NCI-H510A (cell line): ENCODE results near the gene MLKL.
"Not testable (repeated sequence)": the region's sequence is repeated elsewhere in the genome, so short reads cannot be mapped to it uniquely, and the experiment has no call there.

Experiments
- DNase-seq: peaks from one replicate; lab custom pipeline; 2025; lab: John Stamatoyannopoulos, UW

Gene MLKL

GRCh38 chr16:74699666-74700065 lies 996 bp downstream of the MLKL start:
- no peak for DNase-seq

- no peak for DNase-seq
Observed at GRCh38 chr16:74698222-74698621, 2.4 kb downstream of the MLKL start.

DNA sequence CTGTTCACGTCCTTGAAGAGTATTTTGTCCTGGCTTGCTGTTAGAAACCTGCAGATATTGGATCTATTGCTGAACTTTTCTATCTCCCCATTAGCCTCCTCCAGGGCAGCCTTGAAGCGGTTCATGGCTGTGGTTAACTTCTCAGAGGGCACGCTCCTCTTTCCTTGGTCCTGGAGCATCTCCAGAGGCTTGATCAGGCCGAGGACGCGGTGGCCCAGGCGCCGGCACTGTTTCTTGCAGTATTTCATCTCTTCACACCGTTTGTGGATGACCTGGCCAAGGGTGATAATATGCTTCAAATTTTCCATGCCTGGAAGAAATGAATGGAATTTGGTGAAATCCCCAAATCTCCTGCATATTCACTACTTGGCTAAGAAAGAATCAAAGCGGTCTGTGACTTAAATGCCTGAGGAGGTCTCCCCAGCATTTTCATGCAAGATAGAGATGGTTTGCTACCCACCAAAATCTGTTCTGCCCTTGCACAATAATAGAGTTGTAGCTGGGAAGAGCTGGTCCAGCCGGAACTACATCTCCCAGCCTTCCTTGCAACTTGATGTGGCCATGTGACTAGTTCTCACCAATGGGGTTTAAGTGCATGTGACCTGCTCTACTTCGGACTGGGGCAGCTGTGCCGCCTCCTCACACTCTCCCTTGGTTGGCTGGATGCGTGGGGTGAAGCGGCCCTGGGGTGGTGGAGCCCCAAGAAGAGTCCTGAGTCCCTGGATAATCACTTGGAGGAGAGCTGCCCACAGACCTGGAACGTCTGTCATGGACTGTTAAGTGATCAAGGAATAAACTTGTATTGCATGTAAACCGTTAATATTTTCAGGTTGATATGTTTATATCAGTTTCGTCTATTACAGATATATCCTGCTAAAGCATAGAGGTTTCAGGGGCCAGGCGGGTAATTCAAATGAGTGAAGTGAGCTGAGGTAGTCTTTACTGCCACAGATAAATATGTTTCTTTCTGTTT lies 4.9 kb downstream of the MLKL start:
- peak; percentile 56 for DNase-seq

- DNase-seq: no peak
Observed at GRCh38 chr16:74691093-74691855, 9.4 kb downstream of the MLKL start.

DNA sequence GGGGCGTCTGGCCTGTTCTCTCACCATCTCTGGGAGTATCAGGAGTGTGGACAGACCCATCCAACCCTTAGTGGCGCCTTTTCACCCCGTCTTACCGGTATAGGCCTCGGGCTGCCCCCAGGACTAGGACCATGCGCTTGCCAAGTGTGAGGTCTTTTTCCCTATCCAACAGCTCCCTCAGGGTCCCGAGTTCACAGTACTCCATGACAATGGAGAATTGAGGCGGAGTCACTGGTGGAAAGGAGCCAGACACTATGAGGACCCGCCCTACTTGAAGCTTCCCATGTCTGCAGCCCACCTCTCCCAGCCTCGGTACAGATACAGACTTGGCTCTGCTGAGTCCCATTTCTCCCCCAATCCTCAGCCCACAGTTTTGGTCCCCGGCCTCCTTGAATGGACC lies 18.1 kb downstream of the MLKL start:
- DNase-seq: no peak

DNA sequence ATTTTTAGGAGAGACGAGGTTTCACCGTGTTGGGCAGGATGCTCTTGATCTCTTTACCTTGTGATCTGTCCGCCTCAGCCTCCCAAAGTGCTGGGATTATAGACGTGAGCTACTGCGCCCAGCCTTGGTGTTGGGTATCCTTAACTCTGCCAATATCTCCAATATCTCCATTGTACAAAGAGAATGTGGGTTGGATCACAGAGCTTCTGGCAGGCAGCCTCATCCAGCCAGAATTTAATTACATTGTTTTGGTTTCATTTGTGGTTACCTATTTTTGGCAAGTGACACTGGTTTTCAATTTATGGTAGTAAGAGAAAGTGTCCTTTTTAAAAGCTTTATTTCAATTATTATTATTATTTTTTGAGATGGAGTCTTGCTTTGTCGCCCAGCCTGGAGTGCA lies 20.0 kb downstream of the MLKL start:
- no peak for DNase-seq

DNA sequence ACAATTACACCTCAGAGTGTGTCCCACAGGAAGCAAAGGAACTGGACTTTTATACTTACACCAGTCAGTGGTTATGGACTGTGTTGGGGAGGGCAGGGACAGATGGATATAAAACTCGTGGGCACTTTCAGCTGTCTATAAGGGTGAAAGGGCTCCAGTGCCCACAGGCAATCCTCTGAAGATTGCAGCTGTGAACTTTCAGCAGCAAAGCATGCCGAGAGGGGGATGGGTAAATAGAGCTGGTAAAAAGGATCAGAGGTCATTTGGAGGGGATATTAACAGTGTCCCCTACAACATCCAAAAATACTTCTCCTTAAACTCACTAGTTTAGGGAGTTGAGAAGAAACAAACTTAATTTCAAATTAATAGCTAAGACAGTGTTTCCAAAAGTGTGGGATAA lies 20.7 kb downstream of the MLKL start:
- no peak for DNase-seq

- DNase-seq: no peak
Observed at GRCh38 chr16:74677868-74678267, 22.8 kb downstream of the MLKL start.

GRCh38 chr16:74673876-74674275 lies 26.8 kb downstream of the MLKL start:
- DNase-seq: no peak

- not testable (repeated sequence) for DNase-seq
Observed at GRCh38 chr16:74668877-74669276, 31.8 kb downstream of the MLKL start.

GRCh38 chr16:74667255-74667700 lies 33.4 kb downstream of the MLKL start:
- peak; percentile 9 for DNase-seq

DNA sequence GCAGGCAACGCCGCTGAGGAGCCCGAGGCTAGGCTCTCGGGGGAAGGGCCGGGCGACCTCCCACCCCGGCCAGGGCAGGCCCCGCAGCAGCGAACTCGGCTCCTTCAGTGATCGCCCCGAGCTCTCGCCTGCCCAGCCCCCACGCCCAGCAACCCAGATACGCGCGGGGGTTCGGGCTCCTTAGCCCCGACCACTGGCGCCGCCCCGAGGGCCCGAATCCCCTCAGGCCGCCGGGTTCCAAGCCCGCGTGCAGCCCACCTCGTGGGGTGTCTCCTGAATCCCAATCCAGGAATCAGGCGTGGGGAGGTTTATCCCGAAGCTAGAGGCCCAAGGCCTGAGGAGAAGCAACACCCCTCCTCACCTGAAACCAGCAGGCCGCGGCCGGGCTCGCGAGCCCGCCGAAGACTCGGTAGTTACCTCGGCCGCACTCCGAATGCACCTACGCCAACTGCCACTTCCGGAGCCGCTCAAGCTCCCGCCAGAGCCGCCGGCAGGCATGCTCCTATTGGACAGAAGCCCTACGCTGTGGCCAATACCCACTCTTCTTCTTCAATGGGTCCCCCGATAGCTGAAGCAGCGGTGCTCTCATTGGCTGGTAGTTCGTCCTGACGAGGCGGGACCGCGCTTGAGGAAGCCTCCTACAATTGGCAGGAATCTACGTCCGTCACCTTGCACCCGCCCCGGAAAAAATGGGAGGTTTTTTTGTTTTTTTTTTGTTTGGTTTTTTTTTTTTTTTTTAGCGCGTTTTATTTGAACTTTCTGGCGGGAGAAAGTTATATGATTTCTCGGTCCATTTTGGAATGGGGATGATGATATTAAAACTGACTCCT lies 34.0 kb downstream of the MLKL start, which contains the start of gene RFWD3:
RFWD3 (minus strand) TSS at position 453 of the 830 bp plus-strand sequence. CDS start 5,428 bp downstream, outside the sequence.
- peak; percentile 90 for DNase-seq

- no peak for DNase-seq
Observed at GRCh38 chr16:74666010-74666421, 34.6 kb downstream of the MLKL start.

- DNase-seq: no peak
Observed at GRCh38 chr16:74661064-74661463, 39.6 kb downstream of the MLKL start.

DNA sequence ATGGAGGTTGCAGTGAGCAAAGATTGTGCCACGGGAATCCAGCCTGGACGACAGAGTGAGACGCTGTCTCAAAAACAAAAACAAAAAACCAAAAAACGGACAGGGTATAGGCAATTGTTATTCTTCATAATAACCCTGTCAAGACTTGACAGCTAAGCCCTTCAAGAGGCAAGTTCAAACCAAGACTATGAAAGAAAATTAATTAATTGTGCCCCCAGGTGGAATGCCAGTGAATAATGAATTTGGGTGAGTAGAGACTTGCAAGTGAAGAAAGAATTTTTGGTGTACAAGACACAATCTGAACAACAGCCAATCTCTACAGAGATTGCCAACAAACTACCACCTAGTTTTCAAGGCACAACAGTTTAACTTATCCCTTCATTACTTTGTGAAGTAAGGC lies 40.3 kb downstream of the MLKL start:
- DNase-seq: no peak

DNA sequence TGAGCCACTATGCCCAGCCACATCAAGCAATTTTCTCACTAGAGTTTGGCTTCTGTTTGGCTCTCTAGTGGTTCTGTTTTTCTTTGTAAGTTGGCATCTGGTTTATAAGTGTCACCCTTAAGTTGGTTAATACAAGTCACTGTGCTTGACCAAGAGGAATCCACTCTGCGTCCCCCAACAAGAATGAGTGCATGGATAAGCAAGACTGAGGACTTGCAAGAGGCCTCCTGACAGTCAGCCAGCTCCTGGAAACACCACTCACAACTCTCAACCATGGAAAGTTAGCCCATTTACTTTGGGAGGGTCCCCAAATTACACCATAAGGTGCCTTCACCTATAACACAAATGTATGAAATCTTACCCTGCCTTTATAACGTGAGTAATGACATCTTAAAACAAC lies 41.6 kb downstream of the MLKL start:
- no peak for DNase-seq

- DNase-seq: no peak
Observed at GRCh38 chr16:74657870-74658642, 42.6 kb downstream of the MLKL start.

GRCh38 chr16:74654536-74655050 lies 46.1 kb downstream of the MLKL start:
- DNase-seq: no peak

DNA sequence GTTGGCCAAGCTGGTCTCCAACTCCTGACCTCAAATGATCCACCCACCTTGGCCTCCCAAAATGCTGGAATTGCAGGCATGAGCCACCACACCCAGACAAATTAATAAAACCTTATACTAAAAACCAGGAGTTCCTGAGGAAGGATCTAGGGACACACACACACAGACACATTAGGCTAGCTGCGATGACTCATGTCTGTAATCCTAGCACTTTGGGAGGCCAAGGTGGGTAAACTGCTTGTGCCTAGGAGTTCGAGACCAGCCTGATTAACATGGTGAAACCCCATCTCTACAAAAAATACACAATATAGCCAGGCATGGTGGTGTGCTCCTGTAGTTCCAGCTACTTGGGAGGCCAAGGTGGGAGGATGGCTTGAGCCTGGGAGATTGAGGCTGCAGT lies 47.8 kb downstream of the MLKL start:
- DNase-seq: not testable (repeated sequence)

- no peak for DNase-seq
Observed at GRCh38 chr16:74652249-74652648, 48.4 kb downstream of the MLKL start.

- no peak for DNase-seq
Observed at GRCh38 chr16:74651841-74652240, 48.8 kb downstream of the MLKL start.
